Esophagus muscularis mucosa (tissue), 4 donors: ENCODE results near the gene QSOX2.

ENCODE experiments used
- EP300 ChIP-seq: sonication (generic); formaldehyde crosslinking; IDR thresholded peaks from one replicate; pipeline ENCODE4 v1.6.1; 2017; ENCODE audit warnings: antibody characterized with exemption
- POLR2A ChIP-seq: fragments of 450-650 bp; IDR thresholded peaks from one replicate; pipeline ENCODE4 v1.6.1; 2017; ENCODE audit warnings: antibody characterized with exemption, moderate library complexity, mild to moderate bottlenecking, low read depth
- POLR2AphosphoS5 ChIP-seq, 2 donors: sonication (generic); formaldehyde crosslinking; IDR thresholded peaks; one replicate each; pipeline ENCODE4 v1.6.1; 2017; ENCODE audit warnings: antibody characterized with exemption in 2 of 2
- TF ChIP-seq, protein P1 (sequence below), 3 experiments: fragments of 200-600 bp in 2 of 3; fragments of 450-650 bp in 1 of 3; sonication (generic) in 2 of 3; IDR thresholded peaks; one replicate each; pipeline ENCODE4 v1.5.1; 2017 to 2019; ENCODE audit warnings: antibody characterized with exemption in 3 of 3, mild to moderate bottlenecking in 2 of 3, moderate library complexity in 1 of 3

DNA sequence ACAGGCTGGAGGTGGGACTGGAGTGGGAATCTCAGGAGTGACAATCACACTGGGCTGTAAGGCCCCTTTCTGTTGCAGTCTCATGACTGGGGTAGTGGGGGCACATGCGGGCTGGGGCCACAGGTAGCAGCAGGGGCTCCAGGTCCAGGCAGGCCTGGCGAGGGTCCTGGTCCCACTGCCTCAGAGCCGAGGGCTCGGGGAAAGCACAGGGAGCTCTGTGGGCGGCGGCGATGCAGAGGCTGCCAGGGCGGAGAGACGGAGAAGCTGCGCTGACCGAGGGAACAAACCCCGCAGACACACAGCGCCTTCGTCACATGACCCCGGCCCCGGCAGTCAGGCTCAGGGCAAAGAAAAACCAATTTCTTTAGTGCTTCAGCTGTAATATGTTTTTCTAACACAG, 35.3 kb downstream of the QSOX2 start:
- TF ChIP-seq, protein P1, sequence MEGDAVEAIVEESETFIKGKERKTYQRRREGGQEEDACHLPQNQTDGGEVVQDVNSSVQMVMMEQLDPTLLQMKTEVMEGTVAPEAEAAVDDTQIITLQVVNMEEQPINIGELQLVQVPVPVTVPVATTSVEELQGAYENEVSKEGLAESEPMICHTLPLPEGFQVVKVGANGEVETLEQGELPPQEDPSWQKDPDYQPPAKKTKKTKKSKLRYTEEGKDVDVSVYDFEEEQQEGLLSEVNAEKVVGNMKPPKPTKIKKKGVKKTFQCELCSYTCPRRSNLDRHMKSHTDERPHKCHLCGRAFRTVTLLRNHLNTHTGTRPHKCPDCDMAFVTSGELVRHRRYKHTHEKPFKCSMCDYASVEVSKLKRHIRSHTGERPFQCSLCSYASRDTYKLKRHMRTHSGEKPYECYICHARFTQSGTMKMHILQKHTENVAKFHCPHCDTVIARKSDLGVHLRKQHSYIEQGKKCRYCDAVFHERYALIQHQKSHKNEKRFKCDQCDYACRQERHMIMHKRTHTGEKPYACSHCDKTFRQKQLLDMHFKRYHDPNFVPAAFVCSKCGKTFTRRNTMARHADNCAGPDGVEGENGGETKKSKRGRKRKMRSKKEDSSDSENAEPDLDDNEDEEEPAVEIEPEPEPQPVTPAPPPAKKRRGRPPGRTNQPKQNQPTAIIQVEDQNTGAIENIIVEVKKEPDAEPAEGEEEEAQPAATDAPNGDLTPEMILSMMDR (IDR thresholded peaks at IDR 0.05) = no peak
- TF ChIP-seq POLR2A = no peak
- no peak for TF ChIP-seq EP300
- TF ChIP-seq POLR2AphosphoS5 (IDR thresholded peaks at IDR 0.05) = no peak
